ENCODE data around the gene TALDO1.
"Not testable (repeated sequence)": the region's sequence is repeated elsewhere in the genome, so short reads cannot be mapped to it uniquely, and the experiment has no call there.

GRCh38 chr11:734541-734940 is 12.7 kb upstream of the TALDO1 start:
- TF ChIP-seq, protein P1, sequence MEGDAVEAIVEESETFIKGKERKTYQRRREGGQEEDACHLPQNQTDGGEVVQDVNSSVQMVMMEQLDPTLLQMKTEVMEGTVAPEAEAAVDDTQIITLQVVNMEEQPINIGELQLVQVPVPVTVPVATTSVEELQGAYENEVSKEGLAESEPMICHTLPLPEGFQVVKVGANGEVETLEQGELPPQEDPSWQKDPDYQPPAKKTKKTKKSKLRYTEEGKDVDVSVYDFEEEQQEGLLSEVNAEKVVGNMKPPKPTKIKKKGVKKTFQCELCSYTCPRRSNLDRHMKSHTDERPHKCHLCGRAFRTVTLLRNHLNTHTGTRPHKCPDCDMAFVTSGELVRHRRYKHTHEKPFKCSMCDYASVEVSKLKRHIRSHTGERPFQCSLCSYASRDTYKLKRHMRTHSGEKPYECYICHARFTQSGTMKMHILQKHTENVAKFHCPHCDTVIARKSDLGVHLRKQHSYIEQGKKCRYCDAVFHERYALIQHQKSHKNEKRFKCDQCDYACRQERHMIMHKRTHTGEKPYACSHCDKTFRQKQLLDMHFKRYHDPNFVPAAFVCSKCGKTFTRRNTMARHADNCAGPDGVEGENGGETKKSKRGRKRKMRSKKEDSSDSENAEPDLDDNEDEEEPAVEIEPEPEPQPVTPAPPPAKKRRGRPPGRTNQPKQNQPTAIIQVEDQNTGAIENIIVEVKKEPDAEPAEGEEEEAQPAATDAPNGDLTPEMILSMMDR (IDR thresholded peaks at IDR 0.05; ENCODE audit: poor library complexity, severe bottlenecking), result not testable (repeated sequence)
- not testable (repeated sequence) for TF ChIP-seq REST (IDR thresholded peaks at IDR 0.05; ENCODE audit: borderline replicate concordance); POLR2AphosphoS5 (IDR thresholded peaks at IDR 0.05); TAF1 (IDR thresholded peaks at IDR 0.05; ENCODE audit: low read depth); EZH2 (IDR thresholded peaks at IDR 0.05; ENCODE audit: borderline replicate concordance, insufficient read depth, low read length, poor library complexity, severe bottlenecking); EP300 (conservative IDR thresholded peaks at IDR 0.05; ENCODE audit: poor library complexity, severe bottlenecking); MXI1 (conservative IDR thresholded peaks at IDR 0.05; ENCODE audit: poor library complexity, severe bottlenecking); RAD21 (conservative IDR thresholded peaks at IDR 0.05); SMC3 (conservative IDR thresholded peaks at IDR 0.05; ENCODE audit: poor library complexity)

Data from neural cell (in vitro differentiated cells).